ENCODE measurements around the gene TAF4.

- no peak for TF ChIP-seq POLR2A (IDR thresholded peaks at IDR 0.05)
- TF ChIP-seq CTCF (IDR thresholded peaks at IDR 0.05): no peak
- TF ChIP-seq EP300 (IDR thresholded peaks at IDR 0.05): no peak
Measured at GRCh38 chr20:62049342-62050165, 16.1 kb downstream of the TAF4 start.

Data from sigmoid colon (tissue), 4 donors.